ENCODE measurements around the gene MX2.

Gene MX2

DNA sequence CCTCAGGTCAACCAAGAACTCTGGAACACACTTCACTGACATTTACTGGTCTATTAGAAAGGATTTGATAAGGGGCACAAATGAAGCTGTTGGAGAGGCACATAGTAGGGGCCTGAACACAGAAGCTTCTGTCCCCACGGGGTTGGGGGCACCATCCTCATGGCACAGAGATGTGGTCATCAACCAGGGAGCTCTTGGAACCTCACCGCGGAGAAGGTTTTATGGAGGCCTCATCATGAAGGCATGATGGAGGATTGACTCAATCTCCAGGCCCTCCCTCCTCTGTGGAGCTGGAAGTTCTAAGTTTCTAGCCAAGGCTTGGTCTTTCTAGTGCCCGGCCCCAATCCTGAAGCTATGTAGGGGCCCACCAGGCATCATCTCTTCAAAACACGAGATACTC, 87.8 kb downstream of the MX2 start:
- Histone ChIP-seq H3K9me3 (no peaks in the 10 kb centered on the region), H3K36me3 (peaks cover 54% of the 10 kb centered on the region), H3K27me3 (no peaks in the 10 kb centered on the region), H3K4me3 (ENCODE audit: low read depth in 1 of 2, low read length in 1 of 2) (no peak overlapping the region), H3K27ac (no peak overlapping the region), H3K4me1 (ENCODE audit: control insufficient read depth in 1 of 2, insufficient read depth in 1 of 2, low read depth in 1 of 2, low read length in 1 of 2) (peaks cover 0 to 3% of the 10 kb centered on the region in 2 experiments)
- TF ChIP-seq, protein P1, sequence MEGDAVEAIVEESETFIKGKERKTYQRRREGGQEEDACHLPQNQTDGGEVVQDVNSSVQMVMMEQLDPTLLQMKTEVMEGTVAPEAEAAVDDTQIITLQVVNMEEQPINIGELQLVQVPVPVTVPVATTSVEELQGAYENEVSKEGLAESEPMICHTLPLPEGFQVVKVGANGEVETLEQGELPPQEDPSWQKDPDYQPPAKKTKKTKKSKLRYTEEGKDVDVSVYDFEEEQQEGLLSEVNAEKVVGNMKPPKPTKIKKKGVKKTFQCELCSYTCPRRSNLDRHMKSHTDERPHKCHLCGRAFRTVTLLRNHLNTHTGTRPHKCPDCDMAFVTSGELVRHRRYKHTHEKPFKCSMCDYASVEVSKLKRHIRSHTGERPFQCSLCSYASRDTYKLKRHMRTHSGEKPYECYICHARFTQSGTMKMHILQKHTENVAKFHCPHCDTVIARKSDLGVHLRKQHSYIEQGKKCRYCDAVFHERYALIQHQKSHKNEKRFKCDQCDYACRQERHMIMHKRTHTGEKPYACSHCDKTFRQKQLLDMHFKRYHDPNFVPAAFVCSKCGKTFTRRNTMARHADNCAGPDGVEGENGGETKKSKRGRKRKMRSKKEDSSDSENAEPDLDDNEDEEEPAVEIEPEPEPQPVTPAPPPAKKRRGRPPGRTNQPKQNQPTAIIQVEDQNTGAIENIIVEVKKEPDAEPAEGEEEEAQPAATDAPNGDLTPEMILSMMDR (IDR thresholded peaks at IDR 0.05): no peak

DNA sequence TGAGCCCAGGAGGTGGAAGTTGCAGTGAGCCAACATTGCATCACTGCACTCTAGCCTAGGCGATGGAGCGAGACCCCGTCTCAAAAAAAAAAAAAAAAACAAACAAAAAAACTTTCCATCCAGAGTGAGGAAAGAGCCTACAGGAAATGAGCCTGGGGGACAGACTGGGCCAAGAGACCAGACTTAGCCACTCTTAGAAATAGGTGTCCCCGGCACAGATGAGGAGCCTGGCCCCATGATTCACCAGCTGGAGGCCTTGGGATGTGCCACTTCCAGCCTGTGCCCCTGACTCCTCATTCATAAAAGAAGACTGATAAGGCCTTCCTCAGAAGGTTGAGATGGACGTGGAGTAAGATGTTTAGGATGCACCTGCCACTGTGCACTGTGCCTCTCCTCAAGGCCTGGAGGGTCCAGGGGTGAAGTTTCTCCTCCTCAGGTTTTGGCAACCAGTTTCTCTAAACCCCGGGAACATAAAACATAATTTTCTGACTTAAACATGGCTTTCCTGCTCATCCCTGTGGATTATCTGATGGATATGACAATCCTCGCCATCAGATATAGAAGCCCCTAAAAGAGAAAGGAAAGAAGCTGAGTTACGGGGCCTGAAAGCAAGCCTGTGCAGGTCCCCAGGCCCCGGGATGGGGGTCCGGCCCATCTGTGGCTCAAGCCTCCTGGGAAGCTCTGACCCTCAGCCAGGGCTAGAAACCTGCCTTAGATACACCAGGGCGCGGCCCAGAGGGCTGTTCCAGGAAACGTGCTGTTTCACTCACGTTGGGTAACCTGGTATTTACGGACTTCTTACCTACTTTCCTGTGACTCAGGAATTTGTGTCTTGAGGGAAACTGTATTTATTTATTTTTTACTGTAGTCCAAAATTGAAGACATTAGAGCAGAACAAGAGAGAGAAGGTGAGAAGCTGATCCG, 90.2 kb downstream of the MX2 start:
- TF ChIP-seq, protein P1 (IDR thresholded peaks at IDR 0.05): no peak
- Histone ChIP-seq H3K36me3 (peaks cover 38% of the 10 kb centered on the region), H3K4me3 (ENCODE audit: low read depth in 1 of 2, low read length in 1 of 2) (peak overlapping the region in 1 of 2 experiments; percentile 5)

DNA sequence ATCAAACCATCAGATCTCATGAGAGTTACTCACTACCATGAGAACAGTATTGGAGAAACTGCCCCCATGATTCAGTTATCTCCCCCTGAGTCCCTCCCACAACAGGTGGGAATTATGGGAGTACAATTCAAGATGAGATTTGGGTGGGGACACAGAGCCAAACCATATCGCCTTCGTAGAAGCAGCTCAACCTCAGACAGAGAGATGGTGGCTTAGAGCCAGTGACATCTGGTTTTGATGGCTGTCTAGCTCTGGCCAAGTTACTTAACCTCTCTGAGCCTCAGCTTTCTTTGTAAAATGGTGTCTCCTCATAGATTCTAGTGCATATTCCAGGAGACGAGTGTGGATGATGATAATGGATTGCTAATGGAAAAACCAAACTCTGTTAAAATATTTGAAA, 91.4 kb downstream of the MX2 start:
- H3K27ac ChIP-seq: no peak overlapping the region
- H3K27me3 ChIP-seq: no peaks in the 10 kb centered on the region
- H3K4me3 ChIP-seq (ENCODE audit: low read depth in 1 of 2, low read length in 1 of 2): no peak overlapping the region
- peaks cover 0 to 3% of the 10 kb centered on the region in 2 experiments for H3K4me1 ChIP-seq (ENCODE audit: control insufficient read depth in 1 of 2, insufficient read depth in 1 of 2, low read depth in 1 of 2, low read length in 1 of 2)
- H3K9me3 ChIP-seq: no peaks in the 10 kb centered on the region
- H3K36me3 ChIP-seq: peaks cover 39% of the 10 kb centered on the region
- TF ChIP-seq, protein P1 (IDR thresholded peaks at IDR 0.05): no peak

More for the DNA sequence above, 90.2 kb downstream of the MX2 start:
- H3K4me1 ChIP-seq (ENCODE audit: control insufficient read depth in 1 of 2, insufficient read depth in 1 of 2, low read depth in 1 of 2, low read length in 1 of 2): peaks cover 0 to 3% of the 10 kb centered on the region in 2 experiments
- H3K27me3 ChIP-seq: no peaks in the 10 kb centered on the region
- no peak overlapping the region for H3K27ac ChIP-seq
- no peaks in the 10 kb centered on the region for H3K9me3 ChIP-seq

DNA sequence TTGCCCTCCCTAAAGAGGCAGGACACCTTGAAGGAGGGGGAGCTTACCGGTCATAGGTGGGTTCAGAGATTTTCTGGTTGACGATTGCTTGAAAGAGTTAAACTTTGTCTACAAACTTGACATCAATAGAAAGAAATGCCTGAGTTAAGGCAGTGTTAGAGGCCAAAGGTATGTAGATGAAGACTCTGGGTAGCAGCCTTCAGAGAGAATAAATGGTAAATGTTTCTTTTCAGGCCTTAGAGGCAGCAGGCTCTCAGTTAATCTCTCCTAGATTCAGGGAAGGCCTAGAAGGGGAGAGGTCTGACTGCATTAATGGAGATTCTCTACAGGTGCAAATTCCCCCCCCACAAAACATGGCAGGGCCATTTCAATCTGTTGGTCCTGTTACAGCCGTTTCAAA, 91.9 kb downstream of the MX2 start:
- H3K36me3 ChIP-seq: peaks cover 44% of the 10 kb centered on the region
- H3K4me1 ChIP-seq (ENCODE audit: control insufficient read depth in 1 of 2, insufficient read depth in 1 of 2, low read depth in 1 of 2, low read length in 1 of 2): peaks cover 0 to 3% of the 10 kb centered on the region in 2 experiments
- H3K27me3 ChIP-seq: no peaks in the 10 kb centered on the region
- H3K9me3 ChIP-seq: no peaks in the 10 kb centered on the region
- TF ChIP-seq, protein P1 (IDR thresholded peaks at IDR 0.05): no peak
- H3K4me3 ChIP-seq (ENCODE audit: low read depth in 1 of 2, low read length in 1 of 2): no peak overlapping the region
- H3K27ac ChIP-seq: no peak overlapping the region

DNA sequence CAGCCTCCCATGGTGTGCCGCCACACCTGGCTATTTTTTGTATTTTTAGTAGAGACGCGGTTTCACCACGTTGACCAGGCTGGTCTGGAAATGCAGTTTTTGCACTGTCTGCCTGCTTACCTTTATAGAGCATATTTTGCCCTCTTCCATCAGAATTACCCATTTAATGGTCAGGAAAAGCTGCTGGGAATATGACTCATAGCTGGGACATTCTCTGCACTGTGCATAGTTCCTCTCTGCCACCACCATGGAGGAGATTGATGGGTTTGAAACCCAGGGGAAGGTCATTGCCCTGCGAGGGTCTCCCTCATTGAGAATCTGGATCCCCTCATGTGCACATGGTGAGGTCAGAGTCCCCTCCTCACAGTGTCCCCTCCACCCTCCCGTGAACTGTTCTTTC, 96.3 kb downstream of the MX2 start:
- TF ChIP-seq, protein P1 (IDR thresholded peaks at IDR 0.05): no peak
- no peaks in the 10 kb centered on the region for H3K4me1 ChIP-seq (ENCODE audit: control insufficient read depth in 1 of 2, insufficient read depth in 1 of 2, low read depth in 1 of 2, low read length in 1 of 2)
- H3K27ac ChIP-seq: no peak overlapping the region
- H3K27me3 ChIP-seq: no peaks in the 10 kb centered on the region
- no peak overlapping the region for H3K4me3 ChIP-seq (ENCODE audit: low read depth in 1 of 2, low read length in 1 of 2)
- H3K9me3 ChIP-seq: no peaks in the 10 kb centered on the region
- peaks cover 31% of the 10 kb centered on the region for H3K36me3 ChIP-seq
